Prostate gland (tissue), 2 donors: ENCODE results near the gene CDC73.

Experiments used
- CTCF ChIP-seq, 4 experiments: fragments of 200-600 bp in 2 of 4; fragments of 450-650 bp in 2 of 4; sonication (generic) in 2 of 4; IDR thresholded peaks; 1 replicate in 3 of 4; 2 replicates in 1 of 4; pipeline ENCODE4 v1.5.1; 2016 to 2019; ENCODE audit warnings: antibody characterized with exemption in 4 of 4, mild to moderate bottlenecking in 2 of 4, moderate library complexity in 2 of 4
- POLR2A ChIP-seq: fragments of 450-650 bp; IDR thresholded peaks from one replicate; pipeline ENCODE4 v1.6.1; 2016; ENCODE audit warnings: antibody characterized with exemption, mild to moderate bottlenecking
- POLR2AphosphoS5 ChIP-seq: sonication (generic); formaldehyde crosslinking; IDR thresholded peaks from one replicate; pipeline ENCODE4 v1.6.1; 2017; ENCODE audit warnings: antibody characterized with exemption

GRCh38 chr1:193284219-193284618, 162.4 kb downstream of the CDC73 start:
- TF ChIP-seq CTCF (IDR thresholded peaks at IDR 0.05) (no peak), POLR2A (no peak), POLR2AphosphoS5 (no peak)
